Endothelial cell (in vitro differentiated cells): ENCODE results near the gene PRMT3. TPM values are rescaled to one million over a fixed set of nuclear protein-coding genes. Genes with fewer than 3 reads are reported as not detected.

Experiments
- DNase-seq: peaks from one replicate; pipeline ENCODE4 v3.0.0; 2021; ENCODE audit warnings: low spot score
- H3K27ac Mint-ChIP-seq: one replicate; pipeline ENCODE4 v1.8.0; 2021; ENCODE audit warnings: mixed read lengths, inconsistent platforms; ENCODE audit not compliant: unreplicated experiment
- H3K27me3 Mint-ChIP-seq: one replicate; pipeline ENCODE4 v1.8.0; 2021; ENCODE audit warnings: mild to moderate bottlenecking, moderate library complexity, mixed read lengths, inconsistent platforms; ENCODE audit not compliant: unreplicated experiment
- H3K36me3 Mint-ChIP-seq: one replicate; pipeline ENCODE4 v1.8.0; 2021; ENCODE audit warnings: mild to moderate bottlenecking, low read depth, mixed read lengths, inconsistent platforms; ENCODE audit not compliant: unreplicated experiment
- H3K4me1 Mint-ChIP-seq: one replicate; pipeline ENCODE4 v1.8.0; 2021; ENCODE audit warnings: mild to moderate bottlenecking, mixed read lengths, inconsistent platforms; ENCODE audit not compliant: unreplicated experiment
- H3K4me3 Mint-ChIP-seq: one replicate; pipeline ENCODE4 v1.8.0; 2021; ENCODE audit warnings: mild to moderate bottlenecking, mixed read lengths, inconsistent platforms; ENCODE audit not compliant: unreplicated experiment
- H3K9me3 Mint-ChIP-seq: one replicate; pipeline ENCODE4 v1.8.0; 2021; ENCODE audit warnings: mixed read lengths, inconsistent platforms; ENCODE audit not compliant: unreplicated experiment
- CTCF ChIP-seq: fragments of 200-600 bp; sonication (generic); IDR thresholded peaks from one replicate; pipeline ENCODE4 v1.5.0; 2021; ENCODE audit warnings: antibody characterized with exemption; ENCODE audit not compliant: unreplicated experiment
- total RNA-seq: library from RNA; stranded (reverse); fragmentation: NEBNext Ultra II Directional; extraction: Animal tissue kit (Norgen Biotek cat#: 25700); gene quantifications from one replicate; pipeline ENCODE4 v1.2.1, GENCODE V29; 2021; ENCODE audit not compliant: unreplicated experiment

PRMT3 gene
- total RNA-seq, 1 donor from 2014 or later: 5.4 TPM

GRCh38 chr11:20417771-20418170 is 30.3 kb downstream of the PRMT3 start:
- H3K4me3 Mint-ChIP-seq: no peak overlapping the region
- H3K4me1 Mint-ChIP-seq: peaks cover 5% of the 10 kb centered on the region
- no peaks in the 10 kb centered on the region for H3K36me3 Mint-ChIP-seq
- TF ChIP-seq CTCF: no peak
- no peak for DNase-seq
- no peaks in the 10 kb centered on the region for H3K27me3 Mint-ChIP-seq
- no peak overlapping the region for H3K27ac Mint-ChIP-seq
- no peaks in the 10 kb centered on the region for H3K9me3 Mint-ChIP-seq

GRCh38 chr11:20421946-20422345 is 34.4 kb downstream of the PRMT3 start:
- no peaks in the 10 kb centered on the region for H3K36me3 Mint-ChIP-seq
- H3K4me1 Mint-ChIP-seq: peaks cover 5% of the 10 kb centered on the region
- no peaks in the 10 kb centered on the region for H3K9me3 Mint-ChIP-seq
- H3K27ac Mint-ChIP-seq: no peak overlapping the region
- H3K27me3 Mint-ChIP-seq: no peaks in the 10 kb centered on the region
- TF ChIP-seq CTCF: no peak
- DNase-seq: no peak
- H3K4me3 Mint-ChIP-seq: no peak overlapping the region

GRCh38 chr11:20429216-20429615 is 41.7 kb downstream of the PRMT3 start:
- DNase-seq: no peak
- Mint-ChIP-seq H3K9me3 (no peaks in the 10 kb centered on the region), H3K27ac (no peak overlapping the region), H3K36me3 (no peaks in the 10 kb centered on the region), H3K27me3 (no peaks in the 10 kb centered on the region), H3K4me1 (no peaks in the 10 kb centered on the region), H3K4me3 (no peak overlapping the region)
- TF ChIP-seq CTCF: no peak

- no peaks in the 10 kb centered on the region for H3K4me1 Mint-ChIP-seq
- no peaks in the 10 kb centered on the region for H3K27me3 Mint-ChIP-seq
- DNase-seq: no peak
Observed at GRCh38 chr11:20438637-20439036, 51.1 kb downstream of the PRMT3 start.

GRCh38 chr11:20443596-20443995 is 56.1 kb downstream of the PRMT3 start:
- no peaks in the 10 kb centered on the region for H3K4me1 Mint-ChIP-seq
- no peak overlapping the region for H3K4me3 Mint-ChIP-seq
- DNase-seq: no peak
- no peaks in the 10 kb centered on the region for H3K27me3 Mint-ChIP-seq
- H3K27ac Mint-ChIP-seq: no peak overlapping the region
- H3K36me3 Mint-ChIP-seq: no peaks in the 10 kb centered on the region
- TF ChIP-seq CTCF: peak; percentile 42
- no peaks in the 10 kb centered on the region for H3K9me3 Mint-ChIP-seq

More at GRCh38 chr11:20438637-20439036, 51.1 kb downstream of the PRMT3 start:
- peak; percentile 28 for TF ChIP-seq CTCF
- Mint-ChIP-seq H3K27ac (no peak overlapping the region), H3K36me3 (no peaks in the 10 kb centered on the region), H3K4me3 (no peak overlapping the region), H3K9me3 (no peaks in the 10 kb centered on the region)
